Astrocyte (in vitro differentiated cells and primary cell): Measurements from ENCODE around the gene SMTNL2. TPM values are rescaled to one million over a fixed set of nuclear protein-coding genes. Genes with fewer than 3 reads are reported as not detected.

Experiments
- DNase-seq: peaks from one replicate; pipeline ENCODE4 v3.0.0-alpha.2; 2010; ENCODE audit warnings: low read depth
- FAIRE-seq: peaks from 2 replicates; lab custom pipeline; 2011; peaks lifted over from hg19 to GRCh38; lab: Jason Lieb, UNC
- H2AFZ ChIP-seq: 2 replicates; pipeline ENCODE4 v1.6.0; 2012; ENCODE audit warnings: low read depth, low read length, inconsistent platforms
- H3K27ac ChIP-seq: 2 replicates; pipeline ENCODE4 v1.5.1; 2011; ENCODE audit warnings: low read depth, low read length, inconsistent platforms
- H3K27me3 ChIP-seq: 2 replicates; pipeline ENCODE4 v1.6.0; 2011; ENCODE audit warnings: low read length, inconsistent platforms; ENCODE audit not compliant: insufficient read depth
- H3K36me3 ChIP-seq: 2 replicates; pipeline ENCODE4 v1.5.1; 2011; ENCODE audit warnings: low read length, inconsistent platforms; ENCODE audit not compliant: insufficient read depth
- H3K4me1 ChIP-seq: 2 replicates; pipeline ENCODE4 v1.5.1; 2011; ENCODE audit warnings: low read length, inconsistent platforms; ENCODE audit not compliant: insufficient read depth
- H3K4me2 ChIP-seq: 2 replicates; pipeline ENCODE4 v1.6.0; 2012; ENCODE audit warnings: low read length, inconsistent platforms
- H3K4me3 ChIP-seq: 2 replicates; pipeline ENCODE4 v1.5.1; 2011; ENCODE audit warnings: low read depth, mild to moderate bottlenecking, low read length, inconsistent platforms; ENCODE audit not compliant: insufficient read depth
- H3K79me2 ChIP-seq: 2 replicates; pipeline ENCODE4 v1.6.0; 2012; ENCODE audit warnings: mild to moderate bottlenecking, low read length, inconsistent platforms; ENCODE audit not compliant: insufficient read depth
- H3K9ac ChIP-seq: 2 replicates; pipeline ENCODE4 v1.6.0; 2012; ENCODE audit warnings: mild to moderate bottlenecking, low read length, inconsistent platforms
- H3K9me3 ChIP-seq: 2 replicates; pipeline ENCODE4 v1.5.1; 2012; ENCODE audit warnings: low read depth, mild to moderate bottlenecking, low read length, inconsistent platforms; ENCODE audit not compliant: insufficient read depth
- H4K20me1 ChIP-seq: 2 replicates; pipeline ENCODE4 v1.6.0; 2012; ENCODE audit warnings: low read length, inconsistent platforms; ENCODE audit not compliant: insufficient read depth
- H3K27ac Mint-ChIP-seq: one replicate; pipeline ENCODE4 v1.8.0; 2021; ENCODE audit warnings: mild to moderate bottlenecking, mixed read lengths; ENCODE audit not compliant: unreplicated experiment
- H3K27me3 Mint-ChIP-seq: one replicate; pipeline ENCODE4 v1.8.0; 2021; ENCODE audit warnings: low read depth, mixed read lengths; ENCODE audit not compliant: unreplicated experiment
- H3K36me3 Mint-ChIP-seq: one replicate; pipeline ENCODE4 v1.8.0; 2021; ENCODE audit warnings: low read depth, mixed read lengths; ENCODE audit not compliant: unreplicated experiment
- H3K4me1 Mint-ChIP-seq: one replicate; pipeline ENCODE4 v1.8.0; 2021; ENCODE audit warnings: low read depth, mixed read lengths; ENCODE audit not compliant: unreplicated experiment
- H3K4me3 Mint-ChIP-seq: one replicate; pipeline ENCODE4 v1.8.0; 2021; ENCODE audit warnings: mild to moderate bottlenecking, moderate library complexity, mixed read lengths; ENCODE audit not compliant: unreplicated experiment
- H3K9me3 Mint-ChIP-seq: one replicate; pipeline ENCODE4 v1.8.0; 2021; ENCODE audit warnings: mild to moderate bottlenecking, mixed read lengths; ENCODE audit not compliant: unreplicated experiment
- CTCF ChIP-seq: IDR thresholded peaks from 2 replicates; pipeline ENCODE4 v1.5.1; 2011; ENCODE audit warnings: low read depth, mild to moderate bottlenecking, inconsistent platforms, low read length, moderate library complexity; ENCODE audit not compliant: insufficient read depth
- EZH2 ChIP-seq: IDR thresholded peaks from 2 replicates; pipeline ENCODE4 v1.6.1; 2012; ENCODE audit warnings: mild to moderate bottlenecking, low read length, inconsistent platforms; ENCODE audit not compliant: insufficient read depth
- total RNA-seq: library from RNA; stranded (reverse); gene quantifications from 2 replicates; pipeline ENCODE4 v1.2.1, GENCODE V29; 2021

The SMTNL2 gene
- total RNA-seq, 1 donor from 2014 or later: 0.18 TPM

DNA sequence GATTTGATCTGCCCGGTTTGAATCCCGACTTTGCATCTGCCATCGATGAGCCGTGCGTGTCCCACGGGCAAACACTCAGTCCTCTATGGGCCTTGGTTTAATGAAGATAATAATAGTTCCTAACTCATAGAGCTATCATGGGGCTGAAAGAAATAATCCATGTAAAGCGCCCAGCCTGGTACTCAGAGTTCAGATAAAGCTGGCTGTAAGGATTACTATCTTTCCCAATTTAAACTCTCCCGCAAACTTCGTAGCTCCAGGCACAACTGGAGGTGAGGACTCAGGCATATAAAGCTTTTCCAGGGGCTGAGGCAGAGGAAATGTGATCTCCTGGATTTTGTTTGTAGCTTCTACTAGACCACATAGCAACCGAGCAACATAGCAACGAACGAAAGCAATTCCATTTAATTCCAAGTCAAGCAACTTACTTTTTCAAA is 40.9 kb downstream of the SMTNL2 start:
- H2AFZ ChIP-seq: no peak overlapping the region
- FAIRE-seq (no peak), DNase-seq (peak; percentile 8)
- no peak overlapping the region for H3K27ac ChIP-seq
- no peaks in the 10 kb centered on the region for H3K79me2 ChIP-seq
- H4K20me1 ChIP-seq: no peaks in the 10 kb centered on the region
- H3K4me1 ChIP-seq: no peaks in the 10 kb centered on the region
- Mint-ChIP-seq H3K27me3 (peaks cover 17% of the 10 kb centered on the region), H3K9me3 (no peaks in the 10 kb centered on the region), H3K4me3 (no peak overlapping the region), H3K36me3 (no peaks in the 10 kb centered on the region), H3K4me1 (peaks cover 8% of the 10 kb centered on the region), H3K27ac (no peak overlapping the region)
- no peak overlapping the region for H3K4me2 ChIP-seq
- no peaks in the 10 kb centered on the region for H3K9me3 ChIP-seq
- no peak overlapping the region for H3K4me3 ChIP-seq
- TF ChIP-seq EZH2 (no peak), CTCF (no peak)
- peaks cover 14% of the 10 kb centered on the region for H3K27me3 ChIP-seq
- H3K9ac ChIP-seq: no peak overlapping the region
- H3K36me3 ChIP-seq: no peaks in the 10 kb centered on the region

- no peaks in the 10 kb centered on the region for H3K9me3 ChIP-seq
- H3K4me3 ChIP-seq: no peak overlapping the region
- no peak overlapping the region for H2AFZ ChIP-seq
- H3K4me2 ChIP-seq: no peak overlapping the region
- no peaks in the 10 kb centered on the region for H3K36me3 ChIP-seq
- DNase-seq (no peak), FAIRE-seq (no peak)
- H3K27ac ChIP-seq: no peak overlapping the region
- no peaks in the 10 kb centered on the region for H3K9me3 Mint-ChIP-seq
- H4K20me1 ChIP-seq: no peaks in the 10 kb centered on the region
- no peak overlapping the region for H3K9ac ChIP-seq
- no peaks in the 10 kb centered on the region for H3K79me2 ChIP-seq
- H3K4me3 Mint-ChIP-seq: no peak overlapping the region
- H3K36me3 Mint-ChIP-seq: no peaks in the 10 kb centered on the region
- H3K4me1 Mint-ChIP-seq: peaks cover 8% of the 10 kb centered on the region
- peaks cover 22% of the 10 kb centered on the region for H3K27me3 Mint-ChIP-seq
- no peak overlapping the region for H3K27ac Mint-ChIP-seq
- H3K27me3 ChIP-seq: peaks cover 9% of the 10 kb centered on the region
- TF ChIP-seq CTCF (no peak), EZH2 (no peak)
- H3K4me1 ChIP-seq: no peaks in the 10 kb centered on the region
These were observed 42.5 kb downstream of the SMTNL2 start for GRCh38 chr17:4626734-4627256.

DNA sequence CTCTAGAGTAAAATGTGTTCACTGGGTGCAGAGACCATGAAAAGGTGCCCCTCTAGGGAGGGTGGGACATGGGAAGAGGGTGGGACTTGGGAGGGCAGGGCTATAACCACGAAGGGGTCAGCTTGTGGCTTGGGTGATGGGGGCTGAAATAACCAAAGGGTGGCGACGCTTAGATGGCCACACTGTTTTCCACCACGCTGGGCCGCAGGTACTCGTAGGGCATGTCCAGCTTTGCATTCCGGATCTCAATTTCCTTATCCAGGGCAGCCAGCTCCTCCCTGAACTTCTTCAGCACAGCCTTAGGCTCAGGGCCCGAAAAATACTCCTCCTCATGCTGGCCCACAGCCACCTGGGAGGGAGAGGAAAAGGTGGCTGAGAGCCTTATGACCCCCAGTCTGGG is 47.1 kb downstream of the SMTNL2 start:
- DNase-seq (no peak), FAIRE-seq (no peak)
- Mint-ChIP-seq H3K4me3 (no peak overlapping the region), H3K36me3 (no peaks in the 10 kb centered on the region), H3K27me3 (peaks cover 46% of the 10 kb centered on the region), H3K27ac (no peak overlapping the region), H3K4me1 (peaks cover 8% of the 10 kb centered on the region), H3K9me3 (no peaks in the 10 kb centered on the region)
- Histone ChIP-seq H3K4me3 (no peak overlapping the region), H3K36me3 (no peaks in the 10 kb centered on the region), H3K4me1 (no peaks in the 10 kb centered on the region), H3K9ac (no peak overlapping the region), H3K4me2 (no peak overlapping the region), H3K9me3 (no peaks in the 10 kb centered on the region), H3K27me3 (peaks cover 25% of the 10 kb centered on the region), H2AFZ (no peak overlapping the region), H4K20me1 (no peaks in the 10 kb centered on the region), H3K79me2 (no peaks in the 10 kb centered on the region), H3K27ac (no peak overlapping the region)
- TF ChIP-seq CTCF (no peak), EZH2 (no peak)
